GM19463 (cell line): ENCODE results near the gene ARSH.
"Not testable (repeated sequence)": the region's sequence is repeated elsewhere in the genome, so short reads cannot be mapped to it uniquely, and the experiment has no call there.

Experiments
- ATAC-seq: cut with Tn5 transposase; IDR thresholded peaks from one replicate; pipeline ENCODE4 v1.9.1; 2021; ENCODE audit warnings: mild to moderate bottlenecking, moderate library complexity; ENCODE audit not compliant: unreplicated experiment

ARSH gene

DNA sequence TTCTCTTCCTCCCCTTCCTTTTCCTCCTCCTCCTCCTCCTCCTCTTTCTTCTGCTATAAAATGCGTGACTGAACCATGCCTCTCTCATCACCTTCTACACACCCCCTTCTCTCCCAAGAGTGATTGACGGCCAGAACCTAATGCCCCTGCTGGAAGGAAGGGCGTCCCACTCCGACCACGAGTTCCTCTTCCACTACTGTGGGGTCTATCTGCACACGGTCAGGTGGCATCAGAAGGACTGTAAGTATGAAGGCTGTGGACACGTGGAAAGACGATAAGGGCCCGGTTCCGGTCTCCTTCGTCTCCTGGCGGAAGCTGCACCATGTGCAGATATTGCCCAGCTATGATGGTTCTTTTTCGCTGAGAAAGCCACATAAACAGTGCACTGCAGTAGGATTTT lies 22.8 kb downstream of the ARSH start:
- ATAC-seq = no peak

DNA sequence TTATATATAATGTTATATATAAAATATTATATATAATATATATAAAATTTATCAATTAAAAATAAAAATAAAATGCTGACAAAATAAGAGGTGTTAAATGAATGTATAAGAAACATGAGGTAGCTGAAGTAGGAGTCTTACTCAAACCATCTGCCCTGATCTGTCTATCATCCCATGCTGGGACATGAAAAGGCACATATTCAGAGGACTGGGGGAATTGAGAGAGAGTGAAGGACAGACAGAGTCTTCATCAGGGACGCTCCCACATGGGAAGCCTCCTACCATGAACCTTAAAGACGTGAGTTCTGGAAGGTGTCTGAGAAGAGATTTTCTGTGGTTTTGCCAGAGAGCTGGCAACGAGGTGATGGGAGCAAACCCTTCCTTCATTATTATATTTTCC lies 30.9 kb downstream of the ARSH start:
- no peak for ATAC-seq

DNA sequence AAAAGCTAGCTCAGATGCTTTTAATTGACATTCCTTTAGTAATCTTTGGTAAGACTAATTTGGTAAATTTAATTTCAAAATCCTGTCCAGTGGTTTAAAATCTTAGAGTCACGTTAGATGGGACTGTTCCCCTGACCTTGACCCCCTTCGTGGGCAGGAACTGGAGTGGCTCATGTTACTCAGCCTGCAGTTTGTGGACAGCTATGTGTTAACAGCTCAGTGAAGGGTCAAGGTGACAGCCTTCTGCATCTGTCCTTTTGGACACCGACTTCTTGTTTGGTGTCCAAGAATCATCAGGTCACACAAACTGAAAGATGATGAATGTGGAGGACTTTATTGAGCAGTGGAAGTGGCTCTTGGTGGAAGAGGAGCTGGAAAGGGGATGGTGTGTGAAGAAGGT lies 37.9 kb downstream of the ARSH start:
- ATAC-seq = no peak

DNA sequence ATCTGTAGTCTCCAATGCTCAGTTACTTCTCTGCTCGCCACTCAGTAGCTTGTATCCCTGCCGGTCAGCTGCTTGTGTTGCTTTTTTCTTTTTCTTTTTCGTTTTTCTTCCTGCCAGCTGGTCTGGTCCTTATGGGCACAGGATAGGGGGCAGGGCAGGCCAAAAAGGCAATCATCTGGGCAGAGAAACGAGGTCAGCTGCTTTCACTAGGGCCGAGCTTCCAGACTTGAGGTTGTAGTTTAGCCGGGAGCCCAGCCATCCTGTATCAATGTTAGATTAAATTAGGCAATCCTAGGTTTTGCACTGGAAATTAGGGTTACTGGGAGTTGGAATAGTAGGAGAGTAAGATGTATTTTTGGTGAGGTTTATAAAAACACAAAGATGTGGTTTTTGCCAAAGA lies 38.3 kb downstream of the ARSH start:
- no peak for ATAC-seq

DNA sequence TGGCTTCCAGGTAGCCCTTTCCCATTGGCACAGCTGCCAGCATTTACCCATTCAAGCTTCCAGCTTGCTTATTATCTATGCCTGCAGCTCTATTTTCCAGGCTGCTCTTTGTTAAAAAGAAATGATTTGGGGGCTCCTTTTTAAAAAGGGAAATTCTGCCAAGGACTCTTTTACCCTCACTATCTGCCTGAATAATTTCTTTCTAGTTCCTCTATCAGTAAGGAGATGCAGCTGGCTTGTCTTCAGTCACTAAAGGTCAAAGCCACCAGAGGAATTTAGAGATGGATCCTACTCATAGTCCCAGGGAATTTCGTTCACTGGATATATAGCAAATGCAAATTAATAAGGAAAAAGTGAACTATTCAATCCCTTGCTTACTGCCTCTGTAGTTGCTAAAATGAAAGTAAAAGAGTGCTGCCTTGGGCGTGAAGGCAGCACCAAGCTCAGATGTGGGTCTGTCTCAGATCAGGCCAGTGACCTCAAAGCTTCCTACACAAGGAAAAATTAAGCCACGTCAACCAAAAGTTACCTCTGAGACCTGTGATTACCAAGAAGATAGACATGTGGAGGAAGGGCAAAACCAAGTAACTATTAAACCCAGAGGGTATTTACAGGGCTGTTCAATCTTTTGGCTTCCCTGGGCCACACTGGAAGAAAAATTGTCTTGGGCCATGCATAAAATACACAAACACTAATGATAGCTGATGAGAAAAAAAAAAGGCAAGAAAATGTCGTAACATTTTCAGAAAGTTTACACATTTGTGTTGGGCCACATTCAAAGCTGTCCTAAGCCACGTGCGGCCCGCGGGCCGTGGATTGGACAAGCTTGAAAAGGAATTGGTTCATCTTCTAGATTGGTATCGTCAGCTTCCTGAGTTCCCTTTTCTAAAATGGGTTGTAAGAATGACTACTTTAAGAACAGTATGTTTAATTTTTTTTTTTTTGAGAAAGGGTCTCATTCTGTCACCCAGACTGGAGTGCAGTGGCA lies 40.2 kb downstream of the ARSH start:
- ATAC-seq = no peak

DNA sequence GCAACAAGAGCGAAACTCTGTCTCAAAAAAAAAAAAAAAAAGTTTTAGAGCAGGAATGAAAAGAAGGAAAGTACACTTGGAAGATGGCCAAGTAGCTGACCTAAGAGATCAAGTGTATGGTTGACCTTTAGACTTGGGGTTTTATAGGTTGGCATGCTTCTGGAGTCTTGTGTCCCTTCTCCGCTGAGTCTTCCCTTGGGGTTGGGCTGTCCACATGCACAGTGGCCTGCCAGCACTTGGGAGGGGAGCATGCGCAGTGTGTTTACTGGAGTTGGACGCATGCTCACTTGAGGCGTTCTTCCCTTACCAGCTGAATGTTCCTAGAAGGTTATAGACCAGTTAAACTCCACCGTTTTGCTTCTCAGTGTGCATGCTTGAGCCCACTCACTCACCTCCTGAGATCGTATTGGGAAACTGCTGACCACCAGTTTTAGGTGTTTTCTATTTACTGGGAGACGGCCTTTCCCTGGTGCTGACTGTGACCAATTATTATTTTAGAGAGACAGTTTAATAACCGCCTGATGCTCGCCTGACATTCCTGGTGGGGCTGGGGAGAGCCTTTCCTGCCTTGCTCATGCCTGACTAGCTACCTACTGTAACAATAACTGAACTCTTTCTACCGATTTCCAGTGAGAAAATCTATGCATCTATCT lies 44.3 kb downstream of the ARSH start:
- ATAC-seq = not testable (repeated sequence)

DNA sequence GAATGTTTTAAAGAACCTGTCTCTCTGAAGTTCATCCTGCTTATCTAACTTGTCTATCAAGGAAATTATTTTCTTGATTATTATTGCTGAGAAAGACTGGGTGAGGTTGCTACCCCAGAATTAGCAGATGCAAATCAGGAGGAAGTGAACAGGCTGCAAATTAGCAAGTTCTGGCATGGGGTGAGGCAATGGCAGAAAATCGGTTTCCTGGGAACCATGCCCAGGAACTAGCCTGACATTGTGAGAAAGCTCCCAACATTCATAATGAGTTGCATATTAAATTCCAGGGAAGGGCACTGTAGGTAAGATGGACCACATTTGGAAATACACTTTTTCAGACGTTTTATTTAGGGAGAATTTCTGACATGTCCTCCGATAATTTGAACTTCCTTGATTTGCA lies 46.5 kb downstream of the ARSH start:
- ATAC-seq = no peak

DNA sequence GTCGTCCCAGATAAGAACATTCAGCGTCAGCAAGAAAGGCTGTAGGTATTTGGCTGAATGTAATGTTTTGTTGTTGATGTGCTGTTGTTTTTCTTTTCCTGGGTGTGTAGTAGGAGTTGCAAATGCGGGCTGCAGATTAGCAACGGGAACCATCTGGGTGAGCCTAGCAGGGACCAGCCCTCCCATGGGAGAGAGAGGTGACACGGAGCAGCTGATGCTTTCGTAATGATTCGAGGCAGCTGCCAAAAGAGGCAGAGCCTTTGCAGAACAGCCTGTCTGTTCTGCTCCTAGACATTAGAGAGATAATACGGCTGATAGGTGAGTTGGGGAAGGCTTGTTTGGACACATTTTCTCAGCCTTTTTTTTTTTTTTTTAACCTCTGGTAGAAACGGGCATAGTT lies 60.2 kb downstream of the ARSH start:
- no peak for ATAC-seq

DNA sequence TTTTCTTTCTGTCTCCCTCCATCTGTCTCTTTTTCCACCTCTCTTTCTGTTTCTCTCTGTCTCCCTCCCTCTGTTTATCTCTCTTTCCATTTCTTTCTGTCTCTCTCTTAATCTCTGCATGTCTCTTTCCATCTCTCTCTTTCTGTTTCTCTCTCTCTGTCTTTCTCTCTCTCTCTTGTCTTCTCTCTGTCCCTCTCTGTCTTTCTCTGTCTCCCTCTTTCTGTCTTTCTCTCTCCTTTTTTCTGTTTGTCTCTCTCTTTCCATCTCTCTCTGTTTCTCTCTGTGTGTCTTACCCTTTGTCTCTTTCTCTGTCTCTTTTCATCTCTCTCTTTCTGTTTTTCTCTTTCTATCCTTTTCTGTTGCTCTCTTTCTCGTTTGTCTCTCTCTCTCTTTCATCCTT lies 69.6 kb downstream of the ARSH start:
- no peak for ATAC-seq

DNA sequence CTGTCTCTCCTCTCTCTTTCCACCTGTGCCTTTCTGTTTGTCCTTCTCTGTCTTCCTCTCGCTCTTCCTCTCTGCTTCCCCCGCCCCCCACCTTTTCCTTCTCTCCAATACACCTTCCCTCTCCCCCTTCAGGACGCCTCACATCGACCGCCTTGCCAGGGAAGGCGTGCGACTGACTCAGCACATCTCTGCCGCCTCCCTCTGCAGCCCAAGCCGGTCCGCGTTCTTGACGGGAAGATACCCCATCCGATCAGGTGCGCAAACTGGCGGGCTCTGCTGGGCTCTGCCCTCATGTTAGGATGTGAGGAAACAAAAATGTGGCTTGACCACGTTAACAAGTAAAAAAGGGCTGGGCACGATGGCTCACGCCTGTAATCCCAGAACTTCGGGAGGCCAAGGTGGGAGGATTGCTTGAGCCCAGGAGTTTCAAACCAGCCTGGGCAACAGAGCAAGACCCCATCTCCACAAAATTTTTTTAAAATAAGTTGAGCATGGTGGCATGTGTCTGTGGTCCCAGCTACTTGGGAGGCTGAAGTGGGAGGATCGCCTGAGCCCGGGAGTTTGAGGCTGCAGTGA lies 70.2 kb downstream of the ARSH start:
- no peak for ATAC-seq
